HepG2 (cell line): Measurements from ENCODE around the gene FHIT. TPM values are rescaled to one million over a fixed set of nuclear protein-coding genes. Genes with fewer than 3 reads are reported as not detected.

Experiments used
- ATAC-seq: fragments of 200-7000 bp; cut with Tn5 transposase; 3 replicates; pipeline ENCODE4 v1.9.1; 2020; ENCODE audit warnings: mild to moderate bottlenecking, moderate library complexity
- BruUV-seq: library from RNA; stranded (reverse); fragments of 400-500 nt; replicated peaks from 2 replicates; lab custom pipeline; 2021; lab: Mats Ljungman, UMichigan
- CTCF ChIA-PET: fragments of 300-600 bp; formaldehyde crosslinking; extraction: SDS; loops from one replicate; lab custom pipeline; 2021; ENCODE audit warnings: low total read pairs, inconsistent platforms, low intra/inter-chr PET ratio; lab: Yijun Ruan, JAX
- POLR2A ChIA-PET: fragments of 350-600 bp; sonication (Branson Sonifier 250); formaldehyde crosslinking; loops from one replicate; lab custom pipeline; 2020; ENCODE audit warnings: antibody characterized with exemption, inconsistent platforms; lab: Yijun Ruan, JAX
- DNase-seq: peaks from one replicate; pipeline ENCODE4 v3.0.0-alpha.2; 2015; ENCODE audit warnings: low spot score
- FAIRE-seq: peaks from 3 replicates; lab custom pipeline; 2011; peaks lifted over from hg19 to GRCh38; lab: Jason Lieb, UNC
- H2AFZ ChIP-seq: one replicate; pipeline ENCODE4 v1.6.1; 2011; ENCODE audit warnings: low read length, inconsistent platforms
- H3K27ac ChIP-seq: fragments of 300-600 bp; 3 replicates; pipeline ENCODE4 v1.8.0; 2011; ENCODE audit warnings: mixed run types, mild to moderate bottlenecking, mixed read lengths, low read length, inconsistent platforms; ENCODE audit not compliant: insufficient read depth; ENCODE audit errors: extremely low read length
- H3K27me3 ChIP-seq, 2 experiments: fragments of 200-600 bp in 1 of 2; 2 replicates in 1 of 2; 3 replicates in 1 of 2; pipeline versions ENCODE4 v1.6.0 to v1.8.0; 2011; ENCODE audit warnings: low read length in 2 of 2, mild to moderate bottlenecking in 2 of 2, moderate library complexity in 2 of 2, inconsistent platforms in 1 of 2; ENCODE audit not compliant: insufficient read depth in 2 of 2, control insufficient read depth in 1 of 2
- H3K36me3 ChIP-seq, 2 experiments: fragments of 200-600 bp in 1 of 2; replicated peaks in 1 of 2; 2 replicates in 1 of 2; 3 replicates in 1 of 2; pipeline versions ENCODE4 v1.5.1 to v1.8.0; 2011; ENCODE audit warnings: low read length in 2 of 2, inconsistent platforms in 1 of 2; ENCODE audit not compliant: insufficient read depth in 2 of 2, control insufficient read depth in 1 of 2
- H3K4me1 ChIP-seq: 2 replicates; pipeline ENCODE4 v1.5.1; 2012; ENCODE audit warnings: low read length, inconsistent platforms; ENCODE audit not compliant: insufficient read depth
- H3K4me2 ChIP-seq: 2 replicates; pipeline ENCODE4 v1.6.0; 2011; ENCODE audit warnings: low read depth, low read length, inconsistent platforms
- H3K4me3 ChIP-seq, 3 experiments: fragments of 200-600 bp in 1 of 3; sonication (generic), shearing (Covaris generic) in 1 of 3; replicated peaks in 1 of 3; 2 replicates each; pipeline ENCODE4 v1.5.1; 2011 to 2016; ENCODE audit warnings: low read length in 3 of 3, inconsistent platforms in 2 of 3, low read depth in 2 of 3, mild to moderate bottlenecking in 2 of 3, control low read depth in 1 of 3, mixed read lengths in 1 of 3; ENCODE audit not compliant: insufficient read depth in 1 of 3
- H3K79me2 ChIP-seq: one replicate; pipeline ENCODE4 v1.6.1; 2011; ENCODE audit warnings: low read length, inconsistent platforms; ENCODE audit not compliant: insufficient read depth
- H3K9ac ChIP-seq: 2 replicates; pipeline ENCODE4 v1.6.0; 2011; ENCODE audit warnings: mild to moderate bottlenecking, low read depth, low read length, inconsistent platforms; ENCODE audit not compliant: insufficient read depth
- H3K9me3 ChIP-seq: 2 replicates; pipeline ENCODE4 v1.5.1; 2012; ENCODE audit warnings: mild to moderate bottlenecking, low read length
- H4K20me1 ChIP-seq: 2 replicates; pipeline ENCODE4 v1.6.0; 2011; ENCODE audit warnings: inconsistent platforms, mild to moderate bottlenecking, low read length, moderate library complexity; ENCODE audit not compliant: insufficient read depth
- ATAD3A ChIP-seq: sonication (generic); formaldehyde crosslinking; IDR thresholded peaks from 2 replicates; pipeline ENCODE4 v1.4.0; 2020; ENCODE audit warnings: missing genetic modification reagents
- ERF ChIP-seq: IDR thresholded peaks from 2 replicates; pipeline ENCODE4 v1.6.1; 2018; ENCODE audit warnings: missing biosample characterization, missing genetic modification reagents
- ETV5 ChIP-seq: IDR thresholded peaks from 2 replicates; pipeline ENCODE4 v1.6.1; 2018; ENCODE audit warnings: missing biosample characterization, missing genetic modification reagents, inconsistent platforms, borderline replicate concordance
- GLI4 ChIP-seq: sonication (generic); formaldehyde crosslinking; IDR thresholded peaks from 2 replicates; pipeline ENCODE4 v1.5.1; 2020; ENCODE audit warnings: missing genetic modification reagents, mild to moderate bottlenecking, moderate library complexity, borderline replicate concordance
- MAFK ChIP-seq, 2 experiments: IDR thresholded peaks in 1 of 2; conservative IDR thresholded peaks in 1 of 2; 2 replicates each; pipeline ENCODE4 v1.6.1; 2011; ENCODE audit warnings: improper control_type of control experiment in 2 of 2, low read length in 2 of 2
- MTF1 ChIP-seq: sonication (generic); formaldehyde crosslinking; IDR thresholded peaks from 2 replicates; pipeline ENCODE4 v1.5.0; 2020; ENCODE audit warnings: missing genetic modification reagents
- SMAD1 ChIP-seq: sonication (generic); formaldehyde crosslinking; IDR thresholded peaks from 2 replicates; pipeline ENCODE4 v1.4.0; 2020; ENCODE audit warnings: missing genetic modification reagents, low read depth, mild to moderate bottlenecking, borderline replicate concordance
- STAG1 ChIP-seq: sonication (generic); formaldehyde crosslinking; IDR thresholded peaks from 2 replicates; pipeline ENCODE4 v1.4.0; 2020; ENCODE audit warnings: missing genetic modification reagents
- ZBTB3 ChIP-seq: sonication (generic); formaldehyde crosslinking; IDR thresholded peaks from 2 replicates; pipeline ENCODE4 v1.4.0; 2020; ENCODE audit warnings: low read depth, mild to moderate bottlenecking, moderate library complexity, missing genetic modification reagents, borderline replicate concordance
- ZFAT ChIP-seq: sonication (generic); formaldehyde crosslinking; conservative IDR thresholded peaks from 2 replicates; pipeline ENCODE4 v1.8.1; 2023; ENCODE audit warnings: missing genetic modification reagents, inconsistent platforms
- ZNF232 ChIP-seq: sonication (generic); formaldehyde crosslinking; IDR thresholded peaks from 2 replicates; pipeline ENCODE4 v1.4.0; 2020; ENCODE audit warnings: missing genetic modification reagents, borderline replicate concordance
- ZNF234 ChIP-seq: sonication (generic); formaldehyde crosslinking; conservative IDR thresholded peaks from 2 replicates; pipeline ENCODE4 v1.5.1; 2020; ENCODE audit warnings: mild to moderate bottlenecking, missing genetic modification reagents
- ZNF484 ChIP-seq: sonication (generic); formaldehyde crosslinking; IDR thresholded peaks from 2 replicates; pipeline ENCODE4 v1.5.1; 2020; ENCODE audit warnings: mild to moderate bottlenecking, low read depth, missing genetic modification reagents, borderline replicate concordance
- ZNF615 ChIP-seq: sonication (generic); formaldehyde crosslinking; IDR thresholded peaks from 2 replicates; pipeline ENCODE4 v1.5.0; 2020; ENCODE audit warnings: mild to moderate bottlenecking, missing genetic modification reagents, borderline replicate concordance
- ZNF841 ChIP-seq: sonication (generic); formaldehyde crosslinking; IDR thresholded peaks from 2 replicates; pipeline ENCODE4 v1.8.1; 2023; ENCODE audit warnings: missing genetic modification reagents, borderline replicate concordance
- ZNF891 ChIP-seq: sonication (generic); formaldehyde crosslinking; IDR thresholded peaks from 2 replicates; pipeline ENCODE4 v1.5.0; 2020; ENCODE audit warnings: mild to moderate bottlenecking, missing genetic modification reagents
- WGBS: methylation state at CpG from one replicate; pipeline ENCODE4 v1.1.6; 2017; ENCODE audit warnings: low lambda C conversion rate; 5-methylcytosine and 5-hydroxymethylcytosine counted together
- in situ Hi-C: cut with HindIII; loops from 2 replicates; pipeline ENCODE4 v1.10.0; 2017; ENCODE audit warnings: low pct_unique_long_range_greater_than_20kb; ENCODE audit not compliant: extremely low pct_ligation_motif_present
- intact Hi-C: fragments of 100-400 bp; cut with micrococcal nuclease; formaldehyde crosslinking; loops from one replicate; pipeline ENCODE4 v1.10.0; 2022; ENCODE audit not compliant: unreplicated experiment
- polyA plus RNA-seq, 8 experiments: library from polyadenylated mRNA; depleted of rRNA in 3 of 8; stranded (reverse) in 7 of 8; unstranded in 1 of 8; fragments of >200 nt; fragmentation: Illumina TruSeq in 4 of 8; extraction: Trizol in 4 of 8; gene quantifications; 2 replicates each; pipeline versions ENCODE4 v1.2.1 to v1.2.3, GENCODE V29; 2011 to 2016; ENCODE audit warnings: low read depth in 4 of 8, missing spikeins in 1 of 8, mixed read lengths in 1 of 8; ENCODE audit not compliant: insufficient read depth in 1 of 8
- total RNA-seq, 5 experiments: library from RNA; depleted of rRNA; stranded (reverse); fragments of >200 nt; fragmentation: Illumina TruSeq; extraction: Trizol; gene quantifications; 2 replicates each; pipeline ENCODE4 v1.2.3, GENCODE V29; 2016; ENCODE audit warnings: low read depth in 1 of 5

FHIT gene
- total and polyA plus RNA-seq, 2 of the 13 experiments (the other 11 are each of a cell fraction or from before 2014, with no cell fraction given): 4.0 to 4.6 TPM

- TF ChIP-seq ZNF841 (CRISPR knock-in tag) (no peak), SMAD1 (CRISPR knock-in tag) (no peak), MTF1 (CRISPR knock-in tag) (no peak), ZFAT (CRISPR knock-in tag) (no peak), ZBTB3 (CRISPR knock-in tag) (no peak), ZNF615 (CRISPR knock-in tag) (no peak), ATAD3A (no peak), ERF (CRISPR knock-in tag) (no peak), ZNF232 (CRISPR knock-in tag) (no peak)
These were observed 1053.0 kb downstream of the FHIT start (continued) for GRCh38 chr3:60198179-60198720.

GRCh38 chr3:60192297-60193114, 1058.7 kb downstream of the FHIT start:
- intact Hi-C loops: no loop called here
- 75% methylated on average over 5 of the region's 7 CpGs for WGBS

More at GRCh38 chr3:60192297-60193114, 1058.7 kb downstream of the FHIT start:
- H3K36me3 ChIP-seq: no peaks in the 10 kb centered on the region
- FAIRE-seq (no peak), DNase-seq (no peak), ATAC-seq (no peak)
- POLR2A ChIA-PET: no interaction called here
- H3K79me2 ChIP-seq: no peaks in the 10 kb centered on the region
- no peaks in the 10 kb centered on the region for H3K4me1 ChIP-seq
- H3K27me3 ChIP-seq: no peaks in the 10 kb centered on the region
- no peaks in the 10 kb centered on the region for H3K9me3 ChIP-seq
- H3K27ac ChIP-seq: no peak overlapping the region
- in situ Hi-C loops: no loop called here
- BruUV-seq: no TSS peak
- no peak overlapping the region for H3K4me3 ChIP-seq
- no peak for TF ChIP-seq STAG1 (CRISPR knock-in tag)
- TF ChIP-seq ETV5 (CRISPR knock-in tag): no peak
- TF ChIP-seq ZNF891 (CRISPR knock-in tag): no peak
- no peak for TF ChIP-seq ZNF484 (CRISPR knock-in tag)
- TF ChIP-seq MAFK (conservative IDR thresholded peaks at IDR 0.05 in 1 of 2, IDR thresholded peaks at IDR 0.05 in 1 of 2; ENCODE audit: low read length in 2 of 2): no peak
- TF ChIP-seq GLI4 (CRISPR knock-in tag): no peak
- no peak for TF ChIP-seq ZNF234 (CRISPR knock-in tag)
- TF ChIP-seq, all 625 proteins: peak for 0
- Histone ChIP-seq H2AFZ (no peak overlapping the region), H4K20me1 (no peaks in the 10 kb centered on the region), H3K4me2 (no peak overlapping the region), H3K9ac (no peak overlapping the region)
- CTCF ChIA-PET: no interaction called here
